ENCODE data around the gene DCTN3.
"Not testable (repeated sequence)": the region's sequence is repeated elsewhere in the genome, so short reads cannot be mapped to it uniquely, and the experiment has no call there.

DCTN3 gene

GRCh38 chr9:34646211-34647083, 26.2 kb upstream of the DCTN3 start, which contains the start of gene GALT:
TSS of gene GALT (plus strand) at chr9:34646675. CDS start at chr9:34646705, 30 bp downstream.
- peak; percentile 97 for DNase-seq (ENCODE audit: low spot score)

GRCh38 chr9:34644766-34645314, 24.5 kb upstream of the DCTN3 start:
- no peak for DNase-seq (ENCODE audit: low spot score)

GRCh38 chr9:34642679-34643078, 22.4 kb upstream of the DCTN3 start:
- DNase-seq (ENCODE audit: low spot score), result no peak

- DNase-seq (ENCODE audit: low spot score), result not testable (repeated sequence)
Observed at GRCh38 chr9:34639322-34639721, 19.0 kb upstream of the DCTN3 start.

DNA sequence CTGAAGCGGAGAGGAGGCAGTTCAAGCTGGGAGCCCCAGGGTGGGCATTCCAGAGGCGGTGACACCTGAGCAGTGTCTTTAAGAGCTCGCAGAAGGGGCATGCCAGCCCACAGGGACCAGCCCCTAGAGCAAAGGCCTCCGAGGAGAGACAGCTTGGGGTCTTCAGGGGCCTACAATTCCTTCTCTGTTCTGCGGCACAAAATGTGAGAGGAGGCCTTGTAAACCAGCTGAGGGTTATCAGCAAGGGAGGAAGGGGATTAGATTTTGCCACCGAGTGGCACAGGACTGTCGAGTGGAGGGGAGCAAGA, 17.8 kb upstream of the DCTN3 start:
- DNase-seq (ENCODE audit: low spot score), result no peak

GRCh38 chr9:34637356-34638137, 17.3 kb upstream of the DCTN3 start, which contains the start of gene SIGMAR1:
TSS of gene SIGMAR1 (minus strand) at chr9:34637787. CDS start at chr9:34637697, 90 bp downstream.
- DNase-seq (ENCODE audit: low spot score), result peak; percentile 96

DNA sequence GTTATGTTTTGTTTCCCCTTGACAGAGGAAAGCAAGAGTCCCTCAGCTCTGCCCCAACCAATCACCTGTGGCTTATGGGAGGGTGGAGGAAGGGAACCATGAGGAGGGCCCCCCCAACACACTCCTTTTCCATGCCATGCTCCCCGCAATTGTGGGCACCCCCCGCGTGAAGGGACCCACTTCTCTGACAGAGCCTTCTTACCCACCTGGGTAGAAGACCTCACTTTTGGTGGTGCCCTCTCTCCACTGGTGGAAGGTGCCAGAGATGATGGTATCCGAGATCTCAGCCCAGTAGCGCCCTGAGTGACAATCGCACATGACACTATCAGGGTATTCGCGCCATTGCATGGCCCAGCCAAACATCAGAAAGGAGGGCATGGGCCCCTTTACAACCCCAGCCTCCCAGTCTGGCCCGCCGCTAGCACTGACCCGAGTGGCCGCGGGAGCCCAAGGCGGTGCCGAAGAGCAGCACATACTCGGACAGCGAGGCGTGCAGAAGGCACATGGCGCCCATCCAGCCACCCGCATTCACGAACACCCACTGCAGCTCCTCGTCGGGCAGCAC, 16.6 kb upstream of the DCTN3 start:
- no peak for DNase-seq (ENCODE audit: low spot score)

DNA sequence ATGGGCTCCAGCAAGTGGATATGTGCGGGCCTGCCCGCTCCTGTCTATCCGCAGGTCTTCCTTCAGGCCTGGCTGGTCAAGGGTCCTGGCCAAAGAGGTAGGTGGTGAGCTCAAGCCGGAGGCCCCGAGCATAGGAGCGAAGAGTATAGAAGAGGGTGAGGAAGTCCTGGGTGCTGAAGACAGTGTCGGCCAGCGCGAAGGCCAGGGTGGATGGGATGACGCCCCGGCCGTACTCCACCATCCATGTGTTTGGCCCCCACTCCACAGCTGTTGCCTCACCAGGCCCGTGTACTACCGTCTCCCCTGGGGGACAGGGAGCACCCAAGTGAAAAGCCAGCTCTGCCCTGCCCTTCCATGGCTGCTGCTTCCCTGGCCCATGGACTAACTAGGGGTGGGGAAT, 15.3 kb upstream of the DCTN3 start:
- DNase-seq (ENCODE audit: low spot score), result no peak

- no peak for DNase-seq (ENCODE audit: low spot score)
Observed at GRCh38 chr9:34634551-34635248, 14.4 kb upstream of the DCTN3 start.

GRCh38 chr9:34633851-34634550, 13.7 kb upstream of the DCTN3 start:
- peak; percentile 82 for DNase-seq (ENCODE audit: low spot score)

- no peak for DNase-seq (ENCODE audit: low spot score)
Observed at GRCh38 chr9:34633166-34633565, 12.9 kb upstream of the DCTN3 start.

DNA sequence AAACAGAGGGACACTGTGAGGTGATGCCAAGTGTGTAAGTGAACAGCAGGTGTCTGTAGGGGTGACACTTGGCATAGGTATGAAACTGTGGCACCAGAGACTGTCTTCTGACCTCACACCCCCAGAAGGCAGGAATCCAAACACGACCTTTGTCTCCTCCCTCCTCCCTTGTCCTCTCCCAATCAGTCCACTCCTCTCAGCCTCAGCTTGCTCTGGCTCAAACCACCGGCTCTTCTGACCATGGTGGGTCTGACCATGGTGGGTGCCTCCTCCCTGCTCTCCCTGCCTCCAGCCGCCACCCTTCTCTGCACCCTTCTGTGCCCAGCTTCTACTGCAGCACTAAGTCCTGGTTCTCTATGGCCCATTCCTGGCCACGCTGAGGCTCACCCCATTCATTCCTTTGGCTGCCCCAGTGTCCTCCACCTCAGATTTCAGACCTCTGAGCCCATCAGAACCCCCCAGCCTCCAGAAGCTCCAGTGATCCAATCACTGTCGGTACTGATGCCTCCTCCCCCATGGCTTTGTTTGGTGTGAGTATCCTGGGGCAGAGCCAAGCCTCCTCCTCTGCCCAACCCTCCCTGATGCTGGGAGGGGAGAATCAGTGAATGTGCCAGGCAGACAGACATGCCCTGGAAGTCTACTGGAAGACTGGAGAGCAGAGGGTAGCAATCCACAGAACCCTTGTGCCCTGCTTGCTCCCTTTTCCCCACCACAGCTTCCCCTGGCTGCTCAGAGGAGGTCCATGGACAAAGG, 10.3 kb upstream of the DCTN3 start:
- no peak for DNase-seq (ENCODE audit: low spot score)

DNA sequence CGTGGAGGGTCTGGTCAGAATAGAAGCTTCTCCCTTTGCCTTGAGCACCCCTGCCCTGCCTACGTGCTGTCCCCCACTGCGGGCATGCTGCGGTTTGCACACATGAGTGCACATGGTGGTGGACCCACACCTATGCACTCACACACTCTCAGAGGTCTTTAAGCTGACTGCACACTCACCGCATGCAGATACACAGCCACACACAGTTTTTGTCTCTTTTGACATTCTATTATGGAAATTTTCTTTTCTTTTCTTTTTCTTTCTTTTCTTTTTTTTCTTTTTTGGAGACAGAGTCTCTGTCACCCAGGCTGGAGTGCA, 9.2 kb upstream of the DCTN3 start:
- DNase-seq (ENCODE audit: low spot score), result no peak

- no peak for DNase-seq (ENCODE audit: low spot score)
Observed at GRCh38 chr9:34628656-34629490, 8.6 kb upstream of the DCTN3 start, which contains the start of gene ARID3C. TSS of gene ARID3C (minus strand) at chr9:34629066. CDS start at chr9:34628014, 1,052 bp downstream.

DNA sequence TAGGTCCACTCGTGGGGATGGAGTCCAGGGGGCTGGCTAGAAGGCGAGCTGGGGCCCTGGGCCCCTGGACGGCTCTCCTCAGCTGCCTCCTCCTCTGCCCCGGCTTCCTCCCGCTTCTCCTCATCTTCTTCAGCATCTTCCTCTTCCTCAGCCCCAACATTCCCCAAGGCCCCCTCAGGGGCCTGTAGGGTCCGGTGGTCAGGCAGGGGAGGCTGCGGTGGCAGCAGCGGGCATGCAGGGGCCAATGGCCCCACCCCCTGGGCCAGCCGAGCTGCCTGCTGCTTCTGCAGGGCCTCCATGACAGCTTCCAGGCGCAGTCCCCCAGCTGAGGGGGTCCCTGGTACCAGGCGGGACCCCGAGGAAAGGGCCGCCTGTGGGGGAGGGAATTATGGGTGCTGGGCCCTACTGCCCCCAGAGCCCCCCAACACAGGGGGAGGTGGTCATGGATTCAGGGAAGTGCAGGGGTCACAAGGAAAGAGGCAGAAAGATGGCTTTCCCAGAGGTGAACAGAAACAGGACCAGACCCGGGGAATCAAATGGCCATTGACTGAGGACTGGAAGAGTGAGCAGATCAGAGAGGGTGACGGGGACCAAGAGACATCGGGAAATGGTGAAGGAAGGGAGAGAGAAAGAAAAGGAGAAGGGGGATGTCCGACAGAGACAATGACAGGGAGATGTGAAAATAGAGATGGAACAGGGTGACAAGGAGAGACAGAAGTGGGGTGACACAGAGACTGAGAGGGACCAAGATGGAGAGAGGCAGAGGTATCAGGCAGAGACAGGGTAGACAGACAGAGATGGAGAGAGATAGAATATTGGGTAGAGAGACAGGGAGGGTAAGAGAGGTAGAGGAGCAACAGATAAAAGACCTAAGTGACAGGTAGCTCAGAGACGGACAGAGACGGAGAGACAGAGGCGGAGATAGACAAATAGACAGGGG, 7.7 kb upstream of the DCTN3 start:
- DNase-seq (ENCODE audit: low spot score), result no peak

GRCh38 chr9:34625186-34625486, 4.8 kb upstream of the DCTN3 start:
- DNase-seq (ENCODE audit: low spot score), result no peak

GRCh38 chr9:34624475-34625185, 4.3 kb upstream of the DCTN3 start:
- DNase-seq (ENCODE audit: low spot score), result peak; percentile 66

All from ecto neural progenitor cell (in vitro differentiated cells).